Endothelial cell of umbilical vein (primary cell): ENCODE results near the gene RIPOR3. TPM values are rescaled to one million over a fixed set of nuclear protein-coding genes. Genes with fewer than 3 reads are reported as not detected.

ENCODE experiments used
- BruUV-seq: library from RNA; stranded (reverse); fragments of 400-500 nt; replicated peaks from 2 replicates; lab custom pipeline; 2021; lab: Mats Ljungman, UMichigan
- CTCF ChIA-PET: fragments of 300-600, 350-600 bp; sonication (Branson Sonifier 250); formaldehyde crosslinking; loops from one replicate; lab custom pipeline; 2021; ENCODE audit warnings: antibody characterized with exemption, inconsistent platforms; lab: Charles Lee
- POLR2A ChIA-PET: fragments of 300-600, 350-600 bp; sonication (Branson Sonifier 250); formaldehyde crosslinking; loops from one replicate; lab custom pipeline; 2021; ENCODE audit warnings: antibody characterized with exemption, inconsistent platforms; lab: Charles Lee
- DNase-seq: peaks from one replicate; pipeline ENCODE4 v3.0.0-alpha.2; 2011; ENCODE audit warnings: low read depth, low spot score
- FAIRE-seq: peaks from 2 replicates; lab custom pipeline; 2011; peaks lifted over from hg19 to GRCh38; lab: Jason Lieb, UNC
- H2AFZ ChIP-seq: 2 replicates; pipeline ENCODE4 v1.6.0; 2012; ENCODE audit warnings: low read depth, low read length, control low read depth, inconsistent platforms
- H3K27ac ChIP-seq: 2 replicates; pipeline ENCODE4 v1.5.1; 2011; ENCODE audit warnings: low read depth, mild to moderate bottlenecking, control low read depth, low read length, moderate library complexity; ENCODE audit not compliant: insufficient read depth
- H3K27me3 ChIP-seq, 2 experiments: 2 replicates each; pipeline versions ENCODE4 v1.6.0 to v1.6.1; 2011; ENCODE audit warnings: low read length in 2 of 2, mixed read lengths in 1 of 2; ENCODE audit not compliant: control insufficient read depth in 2 of 2, insufficient read depth in 2 of 2
- H3K36me3 ChIP-seq, 2 experiments: 2 replicates in 1 of 2; 3 replicates in 1 of 2; pipeline ENCODE4 v1.5.1; 2011; ENCODE audit warnings: low read length in 2 of 2, mild to moderate bottlenecking in 1 of 2, moderate library complexity in 1 of 2; ENCODE audit not compliant: control insufficient read depth in 2 of 2, insufficient read depth in 2 of 2; ENCODE audit errors: extremely low read depth in 1 of 2
- H3K4me1 ChIP-seq: 3 replicates; pipeline ENCODE4 v1.5.1; 2011; ENCODE audit warnings: mild to moderate bottlenecking, low read length; ENCODE audit not compliant: control insufficient read depth, insufficient read depth; ENCODE audit errors: extremely low read depth
- H3K4me2 ChIP-seq: 2 replicates; pipeline ENCODE4 v1.6.1; 2011; ENCODE audit warnings: low read length, control low read depth, mixed read lengths; ENCODE audit not compliant: insufficient read depth
- H3K4me3 ChIP-seq, 3 experiments: fragments of 200-600 bp in 1 of 3; sonication (generic), shearing (Covaris generic) in 1 of 3; replicated peaks in 1 of 3; 2 replicates each; pipeline ENCODE4 v1.5.1; 2011 to 2016; ENCODE audit warnings: control low read depth in 3 of 3, low read length in 3 of 3, mild to moderate bottlenecking in 2 of 3, inconsistent platforms in 1 of 3, low read depth in 1 of 3, moderate library complexity in 1 of 3; ENCODE audit not compliant: insufficient read depth in 1 of 3
- H3K79me2 ChIP-seq: 2 replicates; pipeline ENCODE4 v1.6.0; 2012; ENCODE audit warnings: low read length, inconsistent platforms; ENCODE audit not compliant: control insufficient read depth, insufficient read depth
- H3K9ac ChIP-seq: replicated peaks from 2 replicates; pipeline ENCODE3; 2011; ENCODE audit warnings: low read length, control low read depth; ENCODE audit not compliant: insufficient read depth; ENCODE audit errors: extremely low read depth
- H3K9me1 ChIP-seq: replicated peaks from 3 replicates; pipeline ENCODE4 v1.6.0; 2011; ENCODE audit warnings: mild to moderate bottlenecking, low read length; ENCODE audit not compliant: control insufficient read depth, insufficient read depth; ENCODE audit errors: extremely low read depth
- H3K9me3 ChIP-seq: replicated peaks from 2 replicates; pipeline ENCODE4 v1.5.1; 2012; ENCODE audit warnings: low read length, inconsistent platforms; ENCODE audit not compliant: control insufficient read depth, insufficient read depth
- H4K20me1 ChIP-seq: replicated peaks from 2 replicates; pipeline ENCODE3; 2011; ENCODE audit warnings: mild to moderate bottlenecking, low read length; ENCODE audit not compliant: control insufficient read depth, insufficient read depth; ENCODE audit errors: extremely low read depth
- EZH2 ChIP-seq: IDR thresholded peaks from 2 replicates; pipeline ENCODE4 v1.6.1; 2012; ENCODE audit warnings: borderline replicate concordance, low read depth, mild to moderate bottlenecking, moderate library complexity, low read length, inconsistent platforms; ENCODE audit not compliant: severe bottlenecking
- FOS ChIP-seq: IDR thresholded peaks from 2 replicates; pipeline ENCODE4 v1.6.1; 2011; ENCODE audit warnings: mild to moderate bottlenecking, low read length, moderate library complexity, borderline replicate concordance; ENCODE audit not compliant: insufficient read depth
- GATA2 ChIP-seq: IDR thresholded peaks from 2 replicates; pipeline ENCODE4 v1.7.0; 2011; ENCODE audit warnings: low read depth, mild to moderate bottlenecking, moderate library complexity, mixed read lengths, low read length; ENCODE audit not compliant: insufficient read length, insufficient read depth
- JUN ChIP-seq: IDR thresholded peaks from 2 replicates; pipeline ENCODE4 v1.6.1; 2011; ENCODE audit warnings: borderline replicate concordance, low read depth; ENCODE audit not compliant: insufficient read length, insufficient read depth
- MYC ChIP-seq: IDR thresholded peaks from one replicate; pipeline ENCODE4 v1.6.1; 2011; ENCODE audit warnings: mild to moderate bottlenecking, low read depth, low read length
- POLR2A ChIP-seq: IDR thresholded peaks from 2 replicates; pipeline ENCODE4 v1.6.1; 2012; ENCODE audit warnings: low read depth, mild to moderate bottlenecking, control low read depth, low read length
- POLR2AphosphoS5 ChIP-seq: IDR thresholded peaks from 2 replicates; pipeline ENCODE4 v1.6.1; 2012; ENCODE audit warnings: low read depth, mild to moderate bottlenecking, control low read depth, low read length, moderate library complexity; ENCODE audit not compliant: insufficient read depth
- dilution Hi-C: fragments of 300-500 bp; cut with MboI; formaldehyde crosslinking; loops from one replicate; pipeline ENCODE4 v1.15.0; 2019; ENCODE audit warnings: low sequenced_read_pairs; ENCODE audit not compliant: extremely low pct_ligation_motif_present
- intact Hi-C: fragments of 100-400 bp; cut with micrococcal nuclease; formaldehyde crosslinking; loops from one replicate; pipeline ENCODE4 v1.10.0; 2022
- polyA plus RNA-seq, 4 experiments: library from polyadenylated mRNA; depleted of rRNA in 3 of 4; stranded (reverse) in 3 of 4; unstranded in 1 of 4; fragments of >200 nt; gene quantifications; 2 replicates each; pipeline versions ENCODE4 v1.2.1 to v1.2.3, GENCODE V29; 2011 to 2012; ENCODE audit warnings: missing spikeins in 1 of 4
- total RNA-seq: library from RNA; stranded (reverse); gene quantifications from 2 replicates; pipeline ENCODE4 v1.2.3, GENCODE V29; 2021
- TF ChIP-seq, protein P1 (sequence below), 2 donors: IDR thresholded peaks; 1 replicate in 1 of 2; 2 replicates in 1 of 2; pipeline ENCODE4 v1.5.1; 2011; ENCODE audit warnings: low read length in 2 of 2, mild to moderate bottlenecking in 2 of 2, moderate library complexity in 2 of 2, control low read depth in 1 of 2, inconsistent platforms in 1 of 2, low read depth in 1 of 2; ENCODE audit not compliant: insufficient read depth in 1 of 2; ENCODE audit errors: extremely low read depth in 1 of 2
- TF ChIP-seq, protein P2 (sequence below): IDR thresholded peaks from 2 replicates; pipeline ENCODE4 v1.6.1; 2011; ENCODE audit not compliant: insufficient read depth, insufficient read length

The RIPOR3 gene
- total and polyA plus RNA-seq, 2 donors (not counting 3 experiments of a cell fraction or from before 2014, with no cell fraction given): not detected

DNA sequence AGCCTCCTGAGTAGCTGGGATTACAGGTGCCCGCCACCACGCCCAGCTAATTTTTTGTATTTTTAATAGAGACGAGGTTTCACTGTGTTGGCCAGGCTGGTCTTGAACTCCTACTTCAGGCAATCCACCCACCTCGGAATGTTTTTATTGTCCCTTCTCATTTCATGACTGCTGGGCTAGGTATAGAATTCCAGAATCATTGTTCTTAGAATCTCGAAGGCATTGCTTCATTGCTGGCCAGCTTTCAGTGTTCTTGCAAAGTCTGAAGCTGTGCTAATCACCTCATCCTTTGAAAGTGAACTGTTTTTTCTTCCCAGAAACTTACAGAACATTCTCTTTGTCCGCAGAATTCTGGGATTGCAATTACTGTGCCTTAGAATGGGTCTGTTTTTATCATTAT is 132.2 kb downstream of the RIPOR3 start:
- Histone ChIP-seq H3K36me3 (peaks cover 5 to 7% of the 10 kb centered on the region in 2 experiments), H3K9me3 (no peaks in the 10 kb centered on the region), H3K4me1 (peaks cover 47% of the 10 kb centered on the region), H3K9me1 (no peaks in the 10 kb centered on the region), H4K20me1 (no peaks in the 10 kb centered on the region), H3K4me3 (no peak overlapping the region), H3K9ac (no peak overlapping the region), H3K27ac (peak overlapping the region; percentile 56), H2AFZ (no peak overlapping the region), H3K27me3 (no peaks in the 10 kb centered on the region), H3K4me2 (no peak overlapping the region), H3K79me2 (peaks cover 64% of the 10 kb centered on the region)
- CTCF ChIA-PET: interaction anchor here (1.9 to 11.7 kb wide), 2 partner anchors 18 to 45 kb away, joined by 10 to 99 read pairs; no protein-coding TSS in a partner anchor
- POLR2A ChIA-PET: no interaction called here
- dilution Hi-C loops (no loop called here), intact Hi-C loops (no loop called here)
- FAIRE-seq (no peak), DNase-seq (no peak)
- no TSS peak for BruUV-seq
- TF ChIP-seq POLR2A (no peak), POLR2AphosphoS5 (no peak), EZH2 (no peak), JUN (no peak), FOS (no peak), GATA2 (no peak), MYC (no peak)
- TF ChIP-seq, protein P1, sequence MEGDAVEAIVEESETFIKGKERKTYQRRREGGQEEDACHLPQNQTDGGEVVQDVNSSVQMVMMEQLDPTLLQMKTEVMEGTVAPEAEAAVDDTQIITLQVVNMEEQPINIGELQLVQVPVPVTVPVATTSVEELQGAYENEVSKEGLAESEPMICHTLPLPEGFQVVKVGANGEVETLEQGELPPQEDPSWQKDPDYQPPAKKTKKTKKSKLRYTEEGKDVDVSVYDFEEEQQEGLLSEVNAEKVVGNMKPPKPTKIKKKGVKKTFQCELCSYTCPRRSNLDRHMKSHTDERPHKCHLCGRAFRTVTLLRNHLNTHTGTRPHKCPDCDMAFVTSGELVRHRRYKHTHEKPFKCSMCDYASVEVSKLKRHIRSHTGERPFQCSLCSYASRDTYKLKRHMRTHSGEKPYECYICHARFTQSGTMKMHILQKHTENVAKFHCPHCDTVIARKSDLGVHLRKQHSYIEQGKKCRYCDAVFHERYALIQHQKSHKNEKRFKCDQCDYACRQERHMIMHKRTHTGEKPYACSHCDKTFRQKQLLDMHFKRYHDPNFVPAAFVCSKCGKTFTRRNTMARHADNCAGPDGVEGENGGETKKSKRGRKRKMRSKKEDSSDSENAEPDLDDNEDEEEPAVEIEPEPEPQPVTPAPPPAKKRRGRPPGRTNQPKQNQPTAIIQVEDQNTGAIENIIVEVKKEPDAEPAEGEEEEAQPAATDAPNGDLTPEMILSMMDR (IDR thresholded peaks at IDR 0.05; ENCODE audit: extremely low read depth in 1 of 2, insufficient read depth in 1 of 2, low read depth in 1 of 2, low read length in 2 of 2): no peak
- TF ChIP-seq, protein P2, sequence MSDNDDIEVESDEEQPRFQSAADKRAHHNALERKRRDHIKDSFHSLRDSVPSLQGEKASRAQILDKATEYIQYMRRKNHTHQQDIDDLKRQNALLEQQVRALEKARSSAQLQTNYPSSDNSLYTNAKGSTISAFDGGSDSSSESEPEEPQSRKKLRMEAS: no peak
